ENCODE results near the gene TNFSF12.

- TF ChIP-seq REST (IDR thresholded peaks at IDR 0.05; ENCODE audit: borderline replicate concordance), result no peak
- no peak for TF ChIP-seq REST (CRISPR knock-in tag; IDR thresholded peaks at IDR 0.05; ENCODE audit: low read depth)
- TF ChIP-seq MAX (CRISPR knock-in tag; IDR thresholded peaks at IDR 0.05), result no peak
- TF ChIP-seq RAD21 (CRISPR knock-in tag; conservative IDR thresholded peaks at IDR 0.05 in 1 of 2, IDR thresholded peaks at IDR 0.05 in 1 of 2), result no peak
- no peak for TF ChIP-seq SP1 (CRISPR knock-in tag; IDR thresholded peaks at IDR 0.05)
- TF ChIP-seq CBX2 (IDR thresholded peaks at IDR 0.05; ENCODE audit: insufficient read depth, low read length, poor library complexity, severe bottlenecking), result no peak
Observed at GRCh38 chr17:7501729-7502128, 47.1 kb upstream of the TNFSF12 start.
